ENCODE results near the gene G6PC1. TPM values are rescaled to one million over a fixed set of nuclear protein-coding genes. Genes with fewer than 3 reads are reported as not detected.
A peak's percentile ranks its signal among the peaks of the same experiment; 100 is the strongest.
"Not testable (repeated sequence)": the region's sequence is repeated elsewhere in the genome, so short reads cannot be mapped to it uniquely, and the experiment has no call there.

G6PC1 gene
- total RNA-seq, 4 donors from 2014 or later = not detected

DNA sequence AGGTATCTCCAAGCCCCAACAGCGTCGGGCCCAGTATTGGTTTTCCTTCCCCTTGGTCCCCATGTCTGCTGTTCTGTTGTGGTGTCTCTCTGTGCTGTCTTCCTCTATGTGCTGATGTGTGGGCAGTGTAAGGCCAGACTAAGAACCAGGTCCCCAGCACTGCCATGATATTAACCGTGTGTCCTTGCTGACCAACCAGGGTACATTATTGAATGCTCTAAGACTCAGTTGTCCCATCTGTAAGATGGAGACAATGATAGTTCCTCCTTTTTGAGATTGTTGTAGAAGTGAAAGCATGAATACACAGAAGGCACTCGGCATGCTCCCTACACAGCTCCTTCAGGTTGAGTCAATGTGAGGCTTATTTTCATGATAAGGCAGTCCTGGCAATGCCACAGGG, 29.0 kb upstream of the G6PC1 start:
- H3K4me3 ChIP-seq (replicated peaks in 1 of 3) = no peak overlapping the region
- 90 to 98% methylated on average over 4 of the region's 4 CpGs for WGBS, 2 donors
- H3K27ac ChIP-seq = no peak overlapping the region
- H3K4me1 ChIP-seq = peaks cover 0 to 11% of the 10 kb centered on the region in 2 donors
- no peak for TF ChIP-seq POLR2A (IDR thresholded peaks at IDR 0.05)
- no peak for TF ChIP-seq CTCF (IDR thresholded peaks at IDR 0.05)
- H3K27me3 ChIP-seq = no peaks in the 10 kb centered on the region
- no peaks in the 10 kb centered on the region for H3K36me3 ChIP-seq
- no peak for DNase-seq
- intact Hi-C loops (cut with DNase I) = no loop called here
- H3K9me3 ChIP-seq = no peaks in the 10 kb centered on the region

DNA sequence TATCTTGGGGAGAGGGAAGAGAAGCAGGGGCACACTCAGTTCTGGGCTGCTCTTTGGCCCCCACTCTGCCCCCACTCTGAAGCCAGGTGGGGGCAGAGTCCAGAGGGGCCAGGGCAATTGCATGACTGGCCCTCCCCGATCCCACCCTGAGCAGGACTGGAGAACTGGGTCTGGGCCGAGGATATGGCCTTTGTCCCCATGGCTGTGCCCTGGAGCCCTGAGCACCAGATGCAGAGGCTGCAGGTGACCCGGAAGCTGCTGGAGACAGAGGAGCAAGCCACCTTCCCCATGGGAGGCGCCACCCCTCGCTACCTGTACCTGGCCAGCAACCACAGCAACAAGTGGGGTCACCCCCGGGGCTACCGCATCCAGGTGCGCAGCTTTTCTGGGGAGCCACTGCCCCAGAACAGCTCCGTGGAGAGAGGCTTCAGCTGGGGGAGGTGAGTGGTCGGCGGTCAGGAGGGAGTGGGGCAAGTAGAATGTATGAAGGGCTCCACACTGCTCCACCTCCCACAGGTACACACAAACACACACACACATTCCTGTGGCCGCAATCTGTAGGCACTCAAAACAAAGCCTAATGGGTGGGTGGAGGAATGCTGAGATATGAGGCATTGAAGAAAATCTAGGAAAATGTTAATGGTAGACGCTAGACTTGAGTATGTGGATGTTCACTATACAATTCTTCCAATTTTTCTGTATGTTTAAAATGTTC, 28.2 kb upstream of the G6PC1 start:
- 91 to 96% methylated on average over 11 to 13 of the region's 13 CpGs for WGBS, 2 donors
- peaks cover 0 to 6% of the 10 kb centered on the region in 2 donors for H3K4me1 ChIP-seq
- no peak overlapping the region for H3K4me3 ChIP-seq (replicated peaks in 1 of 3)
- no peaks in the 10 kb centered on the region for H3K9me3 ChIP-seq
- no peaks in the 10 kb centered on the region for H3K36me3 ChIP-seq
- no peak for TF ChIP-seq POLR2A (IDR thresholded peaks at IDR 0.05)
- TF ChIP-seq CTCF (IDR thresholded peaks at IDR 0.05) = no peak
- no peak overlapping the region for H3K27ac ChIP-seq
- intact Hi-C loops (cut with DNase I) = no loop called here
- no peaks in the 10 kb centered on the region for H3K27me3 ChIP-seq
- DNase-seq = no peak

- Histone ChIP-seq H3K4me3 (replicated peaks in 1 of 3) (no peak overlapping the region), H3K27me3 (no peaks in the 10 kb centered on the region), H3K9me3 (no peaks in the 10 kb centered on the region), H3K4me1 (peaks cover 0 to 10% of the 10 kb centered on the region in 2 donors), H3K27ac (no peak overlapping the region), H3K36me3 (no peaks in the 10 kb centered on the region)
- TF ChIP-seq POLR2A (IDR thresholded peaks at IDR 0.05) (no peak), CTCF (IDR thresholded peaks at IDR 0.05) (no peak)
- DNase-seq = peak in 1 of 2 donors; percentile 22
- intact Hi-C loops (cut with DNase I) = no loop called here
- WGBS, 2 donors = 60 to 62% methylated on average over 6 of the region's 6 CpGs
Measured at GRCh38 chr17:42873315-42873714, 27.3 kb upstream of the G6PC1 start.

GRCh38 chr17:42873932-42874695, 26.5 kb upstream of the G6PC1 start:
- H3K27ac ChIP-seq; intact Hi-C loops (cut with DNase I); H3K36me3 ChIP-seq; H3K4me3 ChIP-seq (replicated peaks in 1 of 3); DNase-seq; H3K9me3 ChIP-seq; H3K27me3 ChIP-seq: not testable (repeated sequence)
- H3K4me1 ChIP-seq = peaks cover 0 to 16% of the 10 kb centered on the region in 2 donors
- WGBS, 2 donors = 74 to 80% methylated on average over 6 to 9 of the region's 12 CpGs

DNA sequence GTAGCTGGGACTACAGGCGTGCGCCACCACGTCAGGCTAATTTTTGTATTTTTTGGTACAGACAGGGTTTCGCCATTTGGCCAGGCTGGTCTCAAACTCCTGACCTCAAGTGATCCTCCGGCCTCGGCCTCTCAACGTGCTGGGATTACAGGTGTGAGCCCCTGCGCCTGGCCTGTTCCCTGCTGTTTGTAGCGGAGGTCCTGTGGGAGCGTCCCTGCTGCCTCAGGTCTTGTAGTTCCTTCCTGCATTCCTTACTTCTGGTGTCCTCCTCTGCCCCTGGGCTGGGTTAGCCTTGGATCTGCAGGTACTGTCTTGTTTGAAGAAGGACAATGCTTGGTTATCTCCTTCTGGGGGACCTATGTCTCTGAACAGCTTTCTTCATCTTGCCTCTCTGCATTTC, 23.6 kb upstream of the G6PC1 start:
- no peak for DNase-seq
- 97 to 98% methylated on average over 10 of the region's 10 CpGs for WGBS, 2 donors
- intact Hi-C loops (cut with DNase I) = no loop called here

More for the DNA sequence above, 23.6 kb upstream of the G6PC1 start:
- Histone ChIP-seq H3K9me3 (no peaks in the 10 kb centered on the region), H3K27me3 (no peaks in the 10 kb centered on the region), H3K36me3 (no peaks in the 10 kb centered on the region), H3K27ac (no peak overlapping the region), H3K4me3 (replicated peaks in 1 of 3) (no peak overlapping the region), H3K4me1 (peaks cover 0 to 18% of the 10 kb centered on the region in 2 donors)
- TF ChIP-seq POLR2A (IDR thresholded peaks at IDR 0.05) (no peak), CTCF (IDR thresholded peaks at IDR 0.05) (no peak)

All from thyroid gland (tissue), 4 donors.